ENCODE results near the gene EPB41. TPM values are rescaled to one million over a fixed set of nuclear protein-coding genes. Genes with fewer than 3 reads are reported as not detected.
"Not testable (repeated sequence)": the region's sequence is repeated elsewhere in the genome, so short reads cannot be mapped to it uniquely, and the experiment has no call there.

Gene EPB41
- total RNA-seq, 1 donor: 9.5 TPM

GRCh38 chr1:29081201-29081600, 166.8 kb downstream of the EPB41 start:
- no peak for TF ChIP-seq CTCF (IDR thresholded peaks at IDR 0.05; ENCODE audit: insufficient read depth, low read depth, low read length)
- no peak for DNase-seq (ENCODE audit: low read depth)
- no peak overlapping the region for H3K4me3 ChIP-seq (ENCODE audit: low read depth, low read length)

GRCh38 chr1:29082519-29082918, 168.2 kb downstream of the EPB41 start:
- no peak for DNase-seq (ENCODE audit: low read depth)
- no peak overlapping the region for H3K4me3 ChIP-seq (ENCODE audit: low read depth, low read length)
- no peak for TF ChIP-seq CTCF (IDR thresholded peaks at IDR 0.05; ENCODE audit: insufficient read depth, low read depth, low read length)

GRCh38 chr1:29083317-29084195, 169.2 kb downstream of the EPB41 start:
- no peak overlapping the region for H3K4me3 ChIP-seq (ENCODE audit: low read depth, low read length)
- TF ChIP-seq CTCF (IDR thresholded peaks at IDR 0.05; ENCODE audit: insufficient read depth, low read depth, low read length): no peak
- DNase-seq (ENCODE audit: low read depth): peak; percentile 79

GRCh38 chr1:29084196-29084521, 169.8 kb downstream of the EPB41 start:
- TF ChIP-seq CTCF (IDR thresholded peaks at IDR 0.05; ENCODE audit: insufficient read depth, low read depth, low read length): no peak
- no peak overlapping the region for H3K4me3 ChIP-seq (ENCODE audit: low read depth, low read length)
- DNase-seq (ENCODE audit: low read depth): peak; percentile 40

GRCh38 chr1:29090937-29091618, 176.7 kb downstream of the EPB41 start:
- DNase-seq (ENCODE audit: low read depth): no peak
- no peak for TF ChIP-seq CTCF (IDR thresholded peaks at IDR 0.05; ENCODE audit: insufficient read depth, low read depth, low read length)
- no peak overlapping the region for H3K4me3 ChIP-seq (ENCODE audit: low read depth, low read length)

- DNase-seq (ENCODE audit: low read depth); H3K4me3 ChIP-seq (ENCODE audit: low read depth, low read length): not testable (repeated sequence)
Observed at GRCh38 chr1:29092704-29093103, 178.3 kb downstream of the EPB41 start.

- no peak for DNase-seq (ENCODE audit: low read depth)
- TF ChIP-seq CTCF (IDR thresholded peaks at IDR 0.05; ENCODE audit: insufficient read depth, low read depth, low read length): no peak
- H3K4me3 ChIP-seq (ENCODE audit: low read depth, low read length): no peak overlapping the region
Observed at GRCh38 chr1:29094433-29094832, 180.1 kb downstream of the EPB41 start.
